RWPE1 (cell line): Measurements from ENCODE around the gene VASH2.

Experiments used
- CTCF ChIA-PET: fragments of 350-600 bp; sonication (Branson Sonifier 250); formaldehyde crosslinking; extraction: SDS; loops from one replicate; lab custom pipeline; 2021; lab: Yijun Ruan, JAX
- POLR2A ChIA-PET: fragments of 400-600 bp; formaldehyde crosslinking; extraction: SDS; loops from one replicate; lab custom pipeline; 2020; ENCODE audit warnings: antibody characterized with exemption; ENCODE audit not compliant: low non-redundant PET; lab: Yijun Ruan, JAX
- DNase-seq: peaks from one replicate; pipeline ENCODE4 v3.0.0; 2012; ENCODE audit warnings: low spot score
- H3K27ac ChIP-seq: fragments of 450-650 bp; 2 replicates; pipeline ENCODE4 v1.5.1; 2017
- CTCF ChIP-seq: fragments of 450-650 bp; conservative IDR thresholded peaks from 2 replicates; pipeline ENCODE4 v1.5.1; 2017; ENCODE audit warnings: low read depth, mild to moderate bottlenecking

VASH2 gene

GRCh38 chr1:212977781-212978645, 27.7 kb downstream of the VASH2 start:
- no peak for TF ChIP-seq CTCF
- ChIA-PET CTCF (interaction anchor here (0.6 kb wide), 1 partner anchor 175 kb away, joined by 3 read pairs; no protein-coding TSS in a partner anchor), POLR2A (no interaction called here)
- DNase-seq = no peak
- no peak overlapping the region for H3K27ac ChIP-seq

- ChIA-PET POLR2A (no interaction called here), CTCF (no interaction called here)
- DNase-seq = no peak
- no peak overlapping the region for H3K27ac ChIP-seq
- no peak for TF ChIP-seq CTCF
Observed at GRCh38 chr1:212979340-212980122, 29.2 kb downstream of the VASH2 start.

- H3K27ac ChIP-seq = no peak overlapping the region
- no peak for TF ChIP-seq CTCF
- POLR2A ChIA-PET = no interaction called here
- DNase-seq = no peak
- CTCF ChIA-PET = no interaction called here
Observed at GRCh38 chr1:212980123-212980785, 29.9 kb downstream of the VASH2 start.

- peak overlapping the region; percentile 8; the same call in 1 of the 2 replicates for H3K27ac ChIP-seq
- ChIA-PET POLR2A (no interaction called here), CTCF (no interaction called here)
- no peak for TF ChIP-seq CTCF
- no peak for DNase-seq
Observed at GRCh38 chr1:212981025-212981495, 30.7 kb downstream of the VASH2 start.

- DNase-seq = no peak
- ChIA-PET POLR2A (no interaction called here), CTCF (interaction anchor here (0.5 to 0.6 kb wide), 2 partner anchors 55 to 911 kb away, joined by 3 to 5 read pairs; no protein-coding TSS in a partner anchor)
- TF ChIP-seq CTCF = no peak
- H3K27ac ChIP-seq = peak overlapping the region; percentile 8; the same call in 1 of the 2 replicates
Observed at GRCh38 chr1:212981571-212982328, 31.4 kb downstream of the VASH2 start.
